Dermis blood vessel endothelial cell (primary cell): Measurements from ENCODE around the gene NAA80. TPM values are rescaled to one million over a fixed set of nuclear protein-coding genes. Genes with fewer than 3 reads are reported as not detected.

Source experiments
- DNase-seq: peaks from one replicate; pipeline ENCODE4 v3.0.0; 2010
- total RNA-seq: library from RNA; depleted of rRNA; stranded (reverse); fragments of >200 nt; gene quantifications from 2 replicates; pipeline ENCODE4 v1.2.3, GENCODE V29; 2014

The NAA80 gene
- total RNA-seq = 4.9 and 7.3 TPM in 2 replicates

- peak; percentile 100 for DNase-seq
These were observed at the start of gene NAA80, which contains the start of gene HYAL3 for GRCh38 chr3:50298836-50299637. NAA80 (minus strand) TSS chr3:50299405; CDS start chr3:50297463, 1,942 bp downstream. HYAL3 (minus strand) TSS chr3:50299405; CDS start chr3:50295602, 3,803 bp downstream.

GRCh38 chr3:50347187-50347813 lies 48.1 kb upstream of the NAA80 start:
- peak; percentile 86 for DNase-seq

GRCh38 chr3:50345586-50346234 lies 46.5 kb upstream of the NAA80 start, which contains the start of gene ZMYND10:
ZMYND10 (minus strand) TSS chr3:50345732; CDS start chr3:50345579, 153 bp downstream.
- DNase-seq = peak; percentile 40

GRCh38 chr3:50345008-50345407 lies 45.8 kb upstream of the NAA80 start:
- no peak for DNase-seq

GRCh38 chr3:50342813-50343633 lies 43.8 kb upstream of the NAA80 start:
- no peak for DNase-seq

- no peak for DNase-seq
These were observed 42.9 kb upstream of the NAA80 start for GRCh38 chr3:50341996-50342650.

GRCh38 chr3:50341537-50341936 lies 42.3 kb upstream of the NAA80 start:
- DNase-seq = no peak

- DNase-seq = peak; percentile 27
These were observed 41.5 kb upstream of the NAA80 start, which contains the start of gene RASSF1 for GRCh38 chr3:50340448-50341329. RASSF1 (minus strand) TSS chr3:50340836; CDS start chr3:50340805, 31 bp downstream.

- DNase-seq = no peak
These were observed 40.9 kb upstream of the NAA80 start for GRCh38 chr3:50340147-50340447.

GRCh38 chr3:50339485-50340146 lies 40.4 kb upstream of the NAA80 start:
- DNase-seq = no peak

GRCh38 chr3:50338965-50339364 lies 39.8 kb upstream of the NAA80 start:
- DNase-seq = no peak

- DNase-seq = peak; percentile 100
These were observed 38.1 kb upstream of the NAA80 start for GRCh38 chr3:50337175-50337861.

GRCh38 chr3:50336452-50337174 lies 37.4 kb upstream of the NAA80 start:
- DNase-seq = peak; percentile 44

GRCh38 chr3:50334339-50335075 lies 35.3 kb upstream of the NAA80 start:
- DNase-seq = peak; percentile 67

GRCh38 chr3:50333744-50334328 lies 34.6 kb upstream of the NAA80 start:
- DNase-seq = peak; percentile 88

GRCh38 chr3:50331364-50331907 lies 32.2 kb upstream of the NAA80 start:
- no peak for DNase-seq

- no peak for DNase-seq
These were observed 31.1 kb upstream of the NAA80 start for GRCh38 chr3:50330330-50330729.
